GM18499 (cell line): ENCODE data around the gene MICA.
"Not testable (repeated sequence)": the region's sequence is repeated elsewhere in the genome, so short reads cannot be mapped to it uniquely, and the experiment has no call there.

Source experiments
- ATAC-seq: cut with Tn5 transposase; IDR thresholded peaks from one replicate; pipeline ENCODE4 v1.9.1; 2021; ENCODE audit warnings: moderate number of reproducible peaks; ENCODE audit not compliant: insufficient read depth, unreplicated experiment

The MICA gene

DNA sequence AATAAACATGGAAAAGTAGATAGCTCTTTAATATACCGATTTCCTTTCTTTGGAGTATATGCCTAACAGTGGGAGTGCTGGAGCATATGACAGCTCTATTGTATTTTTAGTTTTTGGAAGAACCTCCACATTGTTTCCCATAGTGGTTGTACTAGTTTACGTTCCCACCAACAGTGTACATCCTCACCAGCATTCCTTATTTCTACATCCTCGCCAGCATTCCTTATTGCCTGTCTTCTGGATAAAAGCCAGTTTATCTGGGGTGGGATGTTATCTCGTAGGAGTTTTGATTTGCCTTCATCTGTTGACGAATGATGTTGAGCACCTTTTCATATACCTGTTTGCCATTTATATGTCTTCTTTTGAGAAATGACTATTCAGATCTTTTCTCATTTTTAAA lies 2.6 kb downstream of the MICA start:
- no peak for ATAC-seq

- ATAC-seq: no peak
These were observed 4.3 kb downstream of the MICA start for GRCh38 chr6:31407699-31408098.

DNA sequence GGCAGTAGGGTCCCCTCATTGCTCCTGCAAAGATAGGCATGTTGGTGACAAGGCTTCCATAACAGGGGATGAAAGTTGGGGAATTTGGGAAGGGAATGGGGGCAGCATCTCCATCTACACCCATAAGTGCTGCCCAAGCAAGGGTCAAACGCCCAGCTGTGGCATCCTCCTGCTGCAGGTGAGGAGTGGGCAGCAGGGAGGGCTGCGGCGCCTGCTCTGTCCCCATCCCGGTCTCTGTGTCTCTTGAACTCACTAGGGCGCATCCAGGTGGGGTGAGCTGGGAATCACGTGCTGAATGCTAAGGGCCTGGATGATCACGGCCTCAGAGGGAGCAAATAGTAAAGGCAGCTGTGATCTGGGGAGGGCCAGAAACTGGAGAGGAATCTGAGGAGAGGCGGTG lies 9.1 kb downstream of the MICA start:
- ATAC-seq: no peak

- not testable (repeated sequence) for ATAC-seq
These were observed 10.9 kb downstream of the MICA start for GRCh38 chr6:31414148-31414770.

DNA sequence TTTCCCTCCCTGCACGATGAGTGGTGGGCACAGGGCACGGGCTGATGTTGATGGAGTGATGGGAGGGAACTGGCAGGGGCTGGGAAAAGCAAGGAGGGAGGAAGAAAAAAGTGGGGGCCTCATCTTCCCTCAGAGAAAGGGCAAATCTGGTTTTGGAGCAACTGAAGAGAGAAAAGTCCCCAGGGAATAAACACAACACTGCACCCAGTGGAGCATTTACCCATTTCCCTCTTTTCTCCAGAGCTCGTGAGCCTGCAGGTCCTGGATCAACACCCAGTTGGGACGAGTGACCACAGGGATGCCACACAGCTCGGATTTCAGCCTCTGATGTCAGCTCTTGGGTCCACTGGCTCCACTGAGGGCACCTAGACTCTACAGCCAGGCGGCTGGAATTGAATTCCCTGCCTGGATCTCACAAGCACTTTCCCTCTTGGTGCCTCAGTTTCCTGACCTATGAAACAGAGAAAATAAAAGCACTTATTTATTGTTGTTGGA lies 11.4 kb downstream of the MICA start:
- no peak for ATAC-seq

GRCh38 chr6:31416394-31417014 lies 13.1 kb downstream of the MICA start:
- ATAC-seq: no peak

DNA sequence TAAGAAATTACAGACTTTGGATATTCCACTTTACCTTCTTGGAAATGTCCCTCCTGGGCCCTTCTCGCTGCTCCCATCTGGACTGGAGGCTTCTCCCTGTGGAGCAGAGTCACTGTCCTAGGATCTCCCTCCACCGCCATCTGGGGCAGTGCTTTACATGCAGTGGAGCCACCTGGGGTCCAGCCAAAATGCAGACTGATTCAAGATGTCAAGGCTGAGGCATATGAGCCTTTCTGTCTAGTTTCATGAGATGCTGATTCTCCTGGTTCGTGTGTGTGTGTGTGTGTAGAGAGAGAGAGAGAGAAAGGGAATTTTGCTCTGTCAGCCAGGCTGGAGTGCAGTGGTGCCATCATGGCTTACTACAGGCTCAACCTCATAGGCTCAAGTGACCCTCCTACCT lies 14.9 kb downstream of the MICA start:
- ATAC-seq: no peak

GRCh38 chr6:31419842-31420241 lies 16.4 kb downstream of the MICA start:
- ATAC-seq: no peak

DNA sequence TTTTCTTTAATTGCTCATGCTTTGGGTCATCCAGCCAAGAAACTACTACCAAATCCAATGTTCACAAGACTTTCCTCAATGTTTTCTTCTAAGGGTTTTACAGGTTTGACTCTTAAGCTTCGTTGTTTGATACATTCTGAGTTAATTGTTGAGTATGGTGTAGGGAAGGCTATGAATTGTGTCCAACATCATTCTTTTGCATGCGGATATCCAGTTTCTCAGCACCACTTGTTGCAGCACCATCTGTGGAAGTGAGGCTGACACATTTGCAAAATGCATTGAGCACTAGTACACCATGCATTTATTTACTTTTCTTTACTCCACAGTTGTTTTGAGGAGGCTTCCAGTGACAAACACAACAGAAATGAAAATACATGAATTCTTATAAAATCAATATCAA lies 17.2 kb downstream of the MICA start:
- ATAC-seq: no peak

DNA sequence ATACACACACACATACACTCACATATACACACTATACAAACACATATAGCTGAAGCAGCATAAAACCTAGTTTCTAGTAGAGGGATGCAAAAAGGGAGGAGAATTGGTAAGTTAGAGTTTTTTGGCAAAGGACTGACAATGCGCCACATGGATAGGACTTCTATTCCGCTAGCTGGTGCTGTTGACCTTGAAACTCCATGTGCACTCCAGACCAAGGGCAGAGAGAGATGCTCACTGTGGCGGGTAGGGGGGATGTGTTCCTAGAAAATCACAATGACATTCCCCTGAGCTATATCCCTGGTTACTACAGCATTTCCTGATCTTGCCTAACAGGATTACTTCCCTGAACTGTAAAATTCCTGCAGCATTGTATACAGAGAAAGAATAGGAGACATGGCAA lies 19.2 kb downstream of the MICA start:
- ATAC-seq: no peak

DNA sequence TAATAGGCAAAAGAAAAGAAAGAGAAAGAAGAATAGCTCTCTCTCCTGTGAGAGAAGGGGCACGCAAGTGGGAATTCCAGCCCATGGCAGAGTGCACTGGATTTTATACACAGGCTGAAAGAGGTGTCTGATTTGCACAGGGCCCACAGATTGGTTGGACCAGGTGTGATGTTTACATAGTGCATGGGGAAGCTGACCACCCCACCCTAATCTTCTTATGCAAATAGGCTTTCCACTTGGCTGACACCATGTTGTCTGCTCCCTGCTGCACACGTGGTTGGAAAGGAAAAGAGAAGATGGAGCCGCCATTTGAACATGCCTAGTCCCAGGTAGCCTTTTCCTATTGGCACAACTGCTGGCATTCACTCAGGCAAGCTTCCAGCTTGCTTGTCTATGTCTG lies 20.2 kb downstream of the MICA start:
- ATAC-seq: no peak

DNA sequence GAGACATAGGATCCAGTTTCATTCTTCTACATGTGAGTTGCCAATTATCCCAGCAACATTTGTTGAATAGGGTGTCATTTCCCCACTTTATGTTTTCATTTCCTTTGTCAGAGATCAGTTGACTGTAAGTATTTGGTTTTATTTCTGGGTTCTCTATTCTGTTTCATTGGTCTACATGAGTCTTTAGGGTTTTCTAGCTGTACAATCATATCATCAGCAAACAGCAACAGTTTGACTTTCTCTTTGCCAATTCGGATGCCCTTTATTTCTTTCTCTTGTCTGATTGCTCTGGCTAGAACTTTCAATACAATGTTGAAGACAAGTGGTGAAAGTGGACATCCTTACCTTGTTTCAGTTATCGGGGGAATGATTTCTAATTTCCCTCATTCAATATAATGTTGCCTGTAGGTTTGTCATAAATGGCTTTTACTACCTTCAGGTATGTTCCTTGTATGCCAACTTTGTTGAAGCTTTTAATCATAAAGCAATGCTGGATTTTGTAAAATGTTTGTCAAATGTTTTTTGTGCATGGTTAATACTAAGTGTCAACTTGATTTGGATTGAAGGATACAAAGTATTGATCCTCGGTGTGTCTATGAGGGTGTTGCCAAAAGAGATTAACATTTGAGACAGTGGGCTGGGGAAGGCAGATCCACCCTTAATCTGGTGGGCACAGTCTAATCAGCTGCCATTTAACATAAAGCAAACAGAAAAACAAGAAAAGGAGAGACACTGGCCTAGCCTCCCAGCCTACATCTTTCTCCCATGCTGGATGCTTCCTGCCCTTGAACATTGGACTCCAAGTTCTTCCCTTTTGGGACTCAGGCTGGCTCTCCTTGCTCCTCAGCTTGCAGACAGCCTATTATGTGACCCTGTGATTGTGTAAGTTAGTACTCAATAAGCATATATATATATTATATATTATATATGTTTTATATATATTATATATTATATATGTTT lies 23.3 kb downstream of the MICA start:
- no peak for ATAC-seq

GRCh38 chr6:31430449-31430848 lies 27.1 kb downstream of the MICA start:
- no peak for ATAC-seq

DNA sequence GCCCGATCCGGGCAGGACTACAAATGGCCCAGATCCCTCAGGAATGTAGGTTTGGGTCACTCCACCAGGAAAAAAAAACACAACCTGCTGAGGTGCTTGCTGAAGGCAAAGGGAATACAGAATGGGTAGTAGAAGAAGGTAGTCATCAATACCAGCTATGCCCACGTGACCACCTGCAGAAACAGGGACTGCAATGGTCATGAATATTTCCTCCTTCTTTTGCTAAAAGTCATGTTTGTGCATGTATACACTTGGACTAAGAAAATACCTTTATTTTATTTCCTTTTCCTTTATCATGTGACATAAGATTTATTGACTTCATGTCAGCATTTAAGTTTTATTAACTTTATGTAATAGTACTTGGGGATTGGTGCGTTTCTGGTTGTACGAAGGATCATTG lies 31.7 kb downstream of the MICA start:
- not testable (repeated sequence) for ATAC-seq

DNA sequence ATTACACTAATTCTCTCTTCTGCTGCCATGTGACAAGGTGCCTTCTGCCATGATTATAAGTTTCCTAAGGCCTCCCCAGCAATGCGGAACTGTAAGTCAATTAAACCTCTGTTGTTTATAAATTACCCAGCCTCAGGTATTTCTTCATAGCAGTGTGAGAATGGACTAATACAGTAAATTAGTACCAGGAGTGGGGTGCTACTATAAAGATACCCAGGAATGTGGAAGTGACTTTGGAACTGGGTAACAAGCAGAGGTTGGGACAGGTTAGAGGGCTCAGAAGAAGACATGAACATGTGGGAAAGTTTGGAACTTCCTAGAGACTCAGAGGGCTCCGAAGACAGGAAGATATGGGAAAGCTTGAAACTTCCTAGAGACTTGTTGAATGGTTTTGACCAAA lies 34.8 kb downstream of the MICA start:
- no peak for ATAC-seq

DNA sequence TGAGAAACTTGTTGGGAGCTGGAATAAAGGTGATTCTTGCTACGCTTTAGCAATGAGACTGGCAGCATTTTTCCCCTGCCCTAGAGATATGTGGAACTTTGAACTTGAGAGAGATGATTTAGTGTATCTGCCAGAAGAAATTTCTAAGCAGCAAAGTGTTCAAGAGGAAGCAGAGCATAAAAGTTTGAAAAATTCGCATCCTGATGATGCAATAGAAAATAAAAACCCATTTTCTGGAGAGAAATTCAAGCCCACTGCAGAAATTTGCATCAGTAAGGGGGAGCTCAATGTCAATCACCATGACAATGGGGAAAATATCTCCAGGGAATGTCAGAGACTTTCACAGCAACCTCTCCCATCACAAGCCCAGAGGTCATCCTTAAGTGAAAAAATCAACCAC lies 35.3 kb downstream of the MICA start:
- ATAC-seq: no peak

- ATAC-seq: no peak
These were observed 38.2 kb downstream of the MICA start for GRCh38 chr6:31441365-31442267.

- no peak for ATAC-seq
These were observed 43.1 kb downstream of the MICA start for GRCh38 chr6:31446481-31446880.

DNA sequence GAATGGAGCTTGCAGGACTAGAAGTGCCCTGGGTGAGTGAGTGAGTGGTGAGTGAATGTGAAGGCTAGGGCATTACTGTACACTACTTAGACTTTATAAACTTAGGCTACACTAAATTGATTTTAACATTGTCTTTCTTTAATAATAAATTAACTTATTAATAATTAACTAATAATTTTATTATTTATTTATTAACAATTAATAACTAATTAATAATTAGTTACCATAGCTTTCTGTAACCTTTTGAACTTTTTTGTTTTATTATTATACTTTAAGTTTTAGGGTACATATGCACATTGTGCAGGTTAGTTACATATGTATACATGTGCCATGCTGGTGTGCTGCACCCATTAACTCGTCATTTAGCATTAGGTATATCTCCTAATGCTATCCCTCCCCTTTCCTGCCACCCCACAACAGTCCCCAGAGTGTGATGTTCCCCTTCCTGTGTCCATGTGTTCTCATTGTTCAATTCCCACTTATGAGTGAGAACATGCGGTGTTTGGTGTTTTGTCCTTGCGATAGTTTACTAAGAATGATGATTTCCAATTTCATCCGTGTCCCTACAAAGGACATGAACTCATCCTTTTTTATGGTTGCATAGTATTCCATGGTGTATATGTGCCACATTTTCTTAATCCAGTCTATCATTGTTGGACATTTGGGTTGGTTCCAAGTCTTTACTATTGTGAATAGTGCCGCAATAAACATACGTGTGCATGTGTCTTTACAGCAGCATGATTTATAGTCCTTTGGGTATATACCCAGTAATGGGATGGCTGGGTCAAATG lies 43.8 kb downstream of the MICA start:
- not testable (repeated sequence) for ATAC-seq
